ENCODE data around the gene SHROOM2. TPM values are rescaled to one million over a fixed set of nuclear protein-coding genes. Genes with fewer than 3 reads are reported as not detected.

Gene SHROOM2
- total RNA-seq, 1 donor from 2014 or later: 0.70 TPM

- ATAC-seq (ENCODE audit: poor library complexity): no peak
- intact Hi-C loops (cut with DNase I): no loop called here
- no peak for DNase-seq
Measured at GRCh38 chrX:9958183-9958582, 172.0 kb downstream of the SHROOM2 start.

GRCh38 chrX:9961750-9962149, 175.5 kb downstream of the SHROOM2 start:
- intact Hi-C loops (cut with DNase I): no loop called here
- no peak for ATAC-seq (ENCODE audit: poor library complexity)
- DNase-seq: no peak

- intact Hi-C loops (cut with DNase I): no loop called here
Measured at GRCh38 chrX:9966775-9967408, 180.7 kb downstream of the SHROOM2 start, which contains the start of gene CLDN34. TSS of gene CLDN34 (plus strand) at chrX:9967358. CDS start at chrX:9967358, 0 bp downstream.

GRCh38 chrX:9977635-9978034, 191.4 kb downstream of the SHROOM2 start:
- ATAC-seq (ENCODE audit: poor library complexity): no peak
- intact Hi-C loops (cut with DNase I): no loop called here
- DNase-seq: no peak

More at GRCh38 chrX:9966775-9967408, 180.7 kb downstream of the SHROOM2 start, which contains the start of gene CLDN34:
- no peak for ATAC-seq (ENCODE audit: poor library complexity)
- no peak for DNase-seq

- ATAC-seq (ENCODE audit: poor library complexity) (no peak), DNase-seq (no peak)
- intact Hi-C loops (cut with DNase I): loop anchor here (10.0 kb wide), 1 partner anchor 96 kb away; no protein-coding TSS in a partner anchor
Measured at GRCh38 chrX:9980401-9980800, 194.2 kb downstream of the SHROOM2 start.

DNA sequence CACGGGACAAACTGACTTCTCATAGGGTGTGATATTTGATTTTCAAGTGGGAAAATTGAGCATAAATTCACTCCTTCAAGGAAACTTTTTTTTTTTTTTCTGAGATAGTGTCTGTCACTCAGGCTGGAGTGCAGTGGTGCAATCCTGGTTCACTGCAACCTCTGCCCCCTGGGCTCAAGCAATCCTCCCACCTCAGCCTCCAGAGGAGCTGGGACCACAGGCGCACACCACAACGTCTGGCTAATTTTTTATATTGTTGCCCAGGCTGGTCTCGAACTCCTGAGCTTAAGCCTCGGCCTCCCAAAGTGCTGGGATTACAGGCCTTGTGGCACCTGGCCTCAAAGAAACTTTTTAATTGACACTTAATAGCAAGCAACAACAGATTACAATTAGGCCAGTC, 194.7 kb downstream of the SHROOM2 start:
- ATAC-seq (ENCODE audit: poor library complexity): no peak
- no peak for DNase-seq
- intact Hi-C loops (cut with DNase I): loop anchor here (10.0 kb wide), 1 partner anchor 96 kb away; no protein-coding TSS in a partner anchor

DNA sequence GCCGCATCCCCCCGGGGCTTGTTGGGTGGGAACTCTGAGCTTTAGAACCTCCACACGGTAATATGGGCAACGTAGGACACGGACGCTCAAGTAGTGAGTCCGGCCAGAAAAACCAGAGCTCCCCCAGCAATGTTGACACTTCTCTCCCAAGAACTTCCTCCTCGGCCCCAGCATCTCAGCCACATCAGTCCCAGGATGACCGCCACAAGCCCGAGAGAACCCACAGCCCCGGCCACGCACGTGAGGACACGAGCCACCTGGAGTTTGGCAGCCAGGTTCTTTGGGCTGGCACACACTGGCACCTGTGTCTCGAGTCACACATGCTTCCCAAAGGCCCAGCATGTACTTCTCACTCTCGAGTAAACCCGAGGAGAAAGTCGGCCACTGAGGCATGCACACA, 197.2 kb downstream of the SHROOM2 start:
- intact Hi-C loops (cut with DNase I): loop anchor here (10.0 kb wide), 1 partner anchor 99 kb away; no protein-coding TSS in a partner anchor
- DNase-seq (no peak), ATAC-seq (ENCODE audit: poor library complexity) (no peak)

- ATAC-seq (ENCODE audit: poor library complexity) (no peak), DNase-seq (no peak)
- intact Hi-C loops (cut with DNase I): loop anchor here (10.0 kb wide), 1 partner anchor 99 kb away; no protein-coding TSS in a partner anchor
Measured at GRCh38 chrX:9983846-9984245, 197.6 kb downstream of the SHROOM2 start.

GRCh38 chrX:9988762-9989161, 202.5 kb downstream of the SHROOM2 start:
- ATAC-seq (ENCODE audit: poor library complexity) (no peak), DNase-seq (no peak)
- intact Hi-C loops (cut with DNase I): loop anchor here (10.0 kb wide), 1 partner anchor 104 kb away; no protein-coding TSS in a partner anchor

- DNase-seq (no peak), ATAC-seq (ENCODE audit: poor library complexity) (no peak)
- intact Hi-C loops (cut with DNase I): no loop called here
Measured at GRCh38 chrX:9992061-9992460, 205.8 kb downstream of the SHROOM2 start.

DNA sequence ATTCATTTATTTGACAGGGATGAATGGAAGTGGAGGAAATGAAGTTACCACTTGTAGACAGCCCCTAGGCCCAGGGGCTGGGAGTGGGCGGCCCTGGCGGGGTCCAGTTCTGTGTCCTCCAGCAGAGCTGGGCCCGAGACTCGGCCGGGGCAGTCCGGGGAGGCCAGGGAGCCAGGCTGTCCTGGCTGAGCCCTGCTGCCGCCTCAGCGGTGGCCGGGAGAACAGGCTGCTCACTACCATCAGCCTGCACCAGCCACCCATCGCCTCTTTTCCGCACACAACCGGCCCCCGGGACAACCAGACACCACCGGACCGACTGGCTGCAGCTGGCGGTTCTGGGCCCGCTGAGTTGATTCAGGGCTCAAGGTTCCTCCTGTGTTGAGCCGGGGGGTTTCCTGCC, 206.5 kb downstream of the SHROOM2 start:
- no peak for ATAC-seq (ENCODE audit: poor library complexity)
- DNase-seq: no peak
- intact Hi-C loops (cut with DNase I): no loop called here

DNA sequence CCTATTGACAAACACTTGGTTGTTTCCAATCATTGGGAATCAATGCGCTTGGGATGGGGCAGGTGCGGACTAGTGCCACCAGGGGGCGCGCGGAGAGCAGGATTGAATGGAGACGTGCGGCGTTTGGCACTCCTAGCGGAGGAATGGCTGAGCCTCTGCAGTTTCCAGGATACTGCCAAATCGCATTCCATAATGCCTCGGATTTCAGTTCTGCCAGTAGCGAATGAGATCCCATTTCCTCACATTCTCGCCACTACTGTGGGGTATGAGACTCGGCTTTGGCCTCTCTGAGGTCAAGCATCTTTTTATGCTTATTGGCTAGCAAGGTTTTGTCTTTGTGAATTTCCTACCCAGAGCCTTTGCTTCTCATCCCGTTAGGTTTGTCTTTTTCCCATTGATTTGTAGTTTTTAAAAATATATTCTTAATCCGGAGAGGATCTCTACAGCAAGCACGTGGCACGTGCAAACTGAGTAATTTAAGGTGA, 209.7 kb downstream of the SHROOM2 start:
- ATAC-seq (ENCODE audit: poor library complexity) (peak; percentile 97), DNase-seq (peak; percentile 90)
- intact Hi-C loops (cut with DNase I): loop anchor here (5.0 kb wide), 1 partner anchor 121 kb away; no protein-coding TSS in a partner anchor

GRCh38 chrX:9997041-9997440, 210.8 kb downstream of the SHROOM2 start:
- ATAC-seq (ENCODE audit: poor library complexity) (no peak), DNase-seq (no peak)
- intact Hi-C loops (cut with DNase I): loop anchor here (5.0 kb wide), 1 partner anchor 120 kb away; no protein-coding TSS in a partner anchor

GRCh38 chrX:9997524-9997923, 211.3 kb downstream of the SHROOM2 start:
- DNase-seq (no peak), ATAC-seq (ENCODE audit: poor library complexity) (peak; percentile 52)
- intact Hi-C loops (cut with DNase I): loop anchor here (5.0 kb wide), 1 partner anchor 120 kb away; no protein-coding TSS in a partner anchor

Other genes starting within 250 kb of the SHROOM2 start
- gene GPR143, start 20.6 kb upstream of the SHROOM2 start, total RNA-seq: not detected
- gene CLDN34, start 180.9 kb downstream of the SHROOM2 start, total RNA-seq: not detected